ENCODE results near the gene MAMLD1. TPM values are rescaled to one million over a fixed set of nuclear protein-coding genes. Genes with fewer than 3 reads are reported as not detected.

Gene MAMLD1
- total RNA-seq, 1 donor from 2014 or later = 0.25 TPM

GRCh38 chrX:150551963-150552362 lies 188.8 kb downstream of the MAMLD1 start:
- DNase-seq = no peak
- H3K4me1 Mint-ChIP-seq (ENCODE audit: low read depth, unreplicated experiment) = no peaks in the 10 kb centered on the region
- H3K27ac Mint-ChIP-seq (ENCODE audit: unreplicated experiment) = no peak overlapping the region
- no peaks in the 10 kb centered on the region for H3K9me3 Mint-ChIP-seq (ENCODE audit: unreplicated experiment)
- H3K4me3 Mint-ChIP-seq (ENCODE audit: unreplicated experiment) = no peak overlapping the region
- no peaks in the 10 kb centered on the region for H3K27me3 Mint-ChIP-seq (ENCODE audit: unreplicated experiment)
- H3K36me3 Mint-ChIP-seq (ENCODE audit: unreplicated experiment) = no peaks in the 10 kb centered on the region
- TF ChIP-seq CTCF (IDR thresholded peaks at IDR 0.05; ENCODE audit: partially characterized antibody, unreplicated experiment) = no peak

GRCh38 chrX:150558424-150558823 lies 195.3 kb downstream of the MAMLD1 start:
- H3K9me3 Mint-ChIP-seq (ENCODE audit: unreplicated experiment) = no peaks in the 10 kb centered on the region
- no peak overlapping the region for H3K27ac Mint-ChIP-seq (ENCODE audit: unreplicated experiment)
- no peak for DNase-seq
- peaks cover 3% of the 10 kb centered on the region for H3K27me3 Mint-ChIP-seq (ENCODE audit: unreplicated experiment)
- TF ChIP-seq CTCF (IDR thresholded peaks at IDR 0.05; ENCODE audit: partially characterized antibody, unreplicated experiment) = no peak
- H3K4me1 Mint-ChIP-seq (ENCODE audit: low read depth, unreplicated experiment) = no peaks in the 10 kb centered on the region
- no peak overlapping the region for H3K4me3 Mint-ChIP-seq (ENCODE audit: unreplicated experiment)
- H3K36me3 Mint-ChIP-seq (ENCODE audit: unreplicated experiment) = no peaks in the 10 kb centered on the region

Other genes starting within 250 kb of the MAMLD1 start
- 7.4 TPM for gene MTM1, start 205.3 kb downstream of the MAMLD1 start, total RNA-seq (ENCODE audit: unreplicated experiment)